Astrocyte (in vitro differentiated cells and primary cell): Measurements from ENCODE around the gene CRY2.

Experiments used
- CTCF ChIP-seq: IDR thresholded peaks from 2 replicates; pipeline ENCODE4 v1.5.1; 2011; ENCODE audit warnings: low read depth, mild to moderate bottlenecking, inconsistent platforms, low read length, moderate library complexity; ENCODE audit not compliant: insufficient read depth
- EZH2 ChIP-seq: IDR thresholded peaks from 2 replicates; pipeline ENCODE4 v1.6.1; 2012; ENCODE audit warnings: mild to moderate bottlenecking, low read length, inconsistent platforms; ENCODE audit not compliant: insufficient read depth

- no peak for TF ChIP-seq CTCF
- TF ChIP-seq EZH2: no peak
These were observed 57.1 kb downstream of the CRY2 start for GRCh38 chr11:45904309-45904915.
